Panc1 (cell line): Measurements from ENCODE around the gene TIGAR.

ENCODE experiments used
- TCF7L2 ChIP-seq: IDR thresholded peaks from 2 replicates; pipeline ENCODE4 v1.6.1; 2011; ENCODE audit warnings: mild to moderate bottlenecking, low read depth, low read length, inconsistent platforms
- TF ChIP-seq, protein P1 (sequence below): fragments of 450-650 bp; IDR thresholded peaks from 2 replicates; pipeline ENCODE4 v1.5.1; 2017; ENCODE audit warnings: mild to moderate bottlenecking

DNA sequence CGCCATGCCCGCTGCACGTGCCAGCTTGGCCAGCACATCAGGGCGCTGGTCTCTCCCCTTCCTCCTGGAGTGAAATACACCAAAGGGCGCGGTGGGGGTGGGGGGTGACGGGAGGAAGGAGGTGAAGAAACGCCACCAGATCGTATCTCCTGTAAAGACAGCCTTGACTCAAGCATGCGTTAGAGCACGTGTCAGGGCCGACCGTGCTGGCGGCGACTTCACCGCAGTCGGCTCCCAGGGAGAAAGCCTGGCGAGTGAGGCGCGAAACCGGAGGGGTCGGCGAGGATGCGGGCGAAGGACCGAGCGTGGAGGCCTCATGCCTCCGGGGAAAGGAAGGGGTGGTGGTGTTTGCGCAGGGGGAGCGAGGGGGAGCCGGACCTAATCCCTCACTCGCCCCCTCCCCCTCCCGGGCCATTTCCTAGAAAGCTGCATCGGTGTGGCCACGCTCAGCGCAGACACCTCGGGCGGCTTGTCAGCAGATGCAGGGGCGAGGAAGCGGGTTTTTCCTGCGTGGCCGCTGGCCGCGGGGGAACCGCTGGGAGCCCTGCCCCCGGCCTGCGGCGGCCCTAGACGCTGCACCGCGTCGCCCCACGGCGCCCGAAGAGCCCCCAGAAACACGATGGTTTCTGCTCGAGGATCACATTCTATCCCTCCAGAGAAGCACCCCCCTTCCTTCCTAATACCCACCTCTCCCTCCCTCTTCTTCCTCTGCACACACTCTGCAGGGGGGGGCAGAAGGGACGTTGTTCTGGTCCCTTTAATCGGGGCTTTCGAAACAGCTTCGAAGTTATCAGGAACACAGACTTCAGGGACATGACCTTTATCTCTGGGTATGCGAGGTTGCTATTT lies 48.4 kb upstream of the TIGAR start:
- TF ChIP-seq TCF7L2 = no peak
- TF ChIP-seq, protein P1, sequence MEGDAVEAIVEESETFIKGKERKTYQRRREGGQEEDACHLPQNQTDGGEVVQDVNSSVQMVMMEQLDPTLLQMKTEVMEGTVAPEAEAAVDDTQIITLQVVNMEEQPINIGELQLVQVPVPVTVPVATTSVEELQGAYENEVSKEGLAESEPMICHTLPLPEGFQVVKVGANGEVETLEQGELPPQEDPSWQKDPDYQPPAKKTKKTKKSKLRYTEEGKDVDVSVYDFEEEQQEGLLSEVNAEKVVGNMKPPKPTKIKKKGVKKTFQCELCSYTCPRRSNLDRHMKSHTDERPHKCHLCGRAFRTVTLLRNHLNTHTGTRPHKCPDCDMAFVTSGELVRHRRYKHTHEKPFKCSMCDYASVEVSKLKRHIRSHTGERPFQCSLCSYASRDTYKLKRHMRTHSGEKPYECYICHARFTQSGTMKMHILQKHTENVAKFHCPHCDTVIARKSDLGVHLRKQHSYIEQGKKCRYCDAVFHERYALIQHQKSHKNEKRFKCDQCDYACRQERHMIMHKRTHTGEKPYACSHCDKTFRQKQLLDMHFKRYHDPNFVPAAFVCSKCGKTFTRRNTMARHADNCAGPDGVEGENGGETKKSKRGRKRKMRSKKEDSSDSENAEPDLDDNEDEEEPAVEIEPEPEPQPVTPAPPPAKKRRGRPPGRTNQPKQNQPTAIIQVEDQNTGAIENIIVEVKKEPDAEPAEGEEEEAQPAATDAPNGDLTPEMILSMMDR = no peak
